AML-193 (cell line): ENCODE results near the gene RNF144A.

Experiments
- DNase-seq, 2 experiments: peaks; one replicate each; lab custom pipeline; 2025; lab: John Stamatoyannopoulos, UW

The RNF144A gene

GRCh38 chr2:7023542-7023941, 106.3 kb downstream of the RNF144A start:
- no peak for DNase-seq

- no peak for DNase-seq
Observed at GRCh38 chr2:7024261-7024660, 107.0 kb downstream of the RNF144A start.

GRCh38 chr2:7025082-7025481, 107.9 kb downstream of the RNF144A start:
- no peak for DNase-seq

- DNase-seq = no peak
Observed at GRCh38 chr2:7026742-7027141, 109.5 kb downstream of the RNF144A start.

GRCh38 chr2:7027411-7027810, 110.2 kb downstream of the RNF144A start:
- no peak for DNase-seq

- DNase-seq = no peak
Observed at GRCh38 chr2:7027956-7028655, 110.9 kb downstream of the RNF144A start.

- DNase-seq = no peak
Observed at GRCh38 chr2:7028846-7029245, 111.6 kb downstream of the RNF144A start.

- DNase-seq = no peak
Observed at GRCh38 chr2:7029291-7030059, 112.3 kb downstream of the RNF144A start.

GRCh38 chr2:7030810-7031209, 113.6 kb downstream of the RNF144A start:
- no peak for DNase-seq

GRCh38 chr2:7031547-7032245, 114.5 kb downstream of the RNF144A start:
- DNase-seq = no peak

GRCh38 chr2:7032371-7032770, 115.2 kb downstream of the RNF144A start:
- DNase-seq = no peak

GRCh38 chr2:7033136-7033960, 116.1 kb downstream of the RNF144A start:
- DNase-seq = no peak

GRCh38 chr2:7034303-7034702, 117.1 kb downstream of the RNF144A start:
- no peak for DNase-seq

GRCh38 chr2:7035884-7036283, 118.7 kb downstream of the RNF144A start:
- DNase-seq = no peak

GRCh38 chr2:7037340-7038333, 120.4 kb downstream of the RNF144A start:
- DNase-seq = peak; percentile 33 to 34

- no peak for DNase-seq
Observed at GRCh38 chr2:7040547-7040946, 123.3 kb downstream of the RNF144A start.

GRCh38 chr2:7041421-7041820, 124.2 kb downstream of the RNF144A start:
- DNase-seq = no peak

- no peak for DNase-seq
Observed at GRCh38 chr2:7043690-7044089, 126.5 kb downstream of the RNF144A start.

- peak; percentile 1 to 24 for DNase-seq
Observed at GRCh38 chr2:7044253-7045250, 127.3 kb downstream of the RNF144A start.
